ENCODE data around the gene EHMT1.

- TF ChIP-seq SIN3A (IDR thresholded peaks at IDR 0.05; ENCODE audit: low read depth, low read length) (no peak), MYC (IDR thresholded peaks at IDR 0.05; ENCODE audit: insufficient read depth, insufficient read length, insufficient replicate concordance, low read length, severe bottlenecking) (no peak), EZH2 (IDR thresholded peaks at IDR 0.05; ENCODE audit: borderline replicate concordance, control insufficient read depth, low read depth, low read length) (no peak)
These were observed 99.0 kb downstream of the EHMT1 start for GRCh38 chr9:137717776-137718327.

All from GM12878 (cell line).